Measurements from ENCODE around the gene EFCAB6. TPM values are rescaled to one million over a fixed set of nuclear protein-coding genes. Genes with fewer than 3 reads are reported as not detected.

The EFCAB6 gene
- total RNA-seq, 1 experiment from 2014 or later, result 0.94 TPM

DNA sequence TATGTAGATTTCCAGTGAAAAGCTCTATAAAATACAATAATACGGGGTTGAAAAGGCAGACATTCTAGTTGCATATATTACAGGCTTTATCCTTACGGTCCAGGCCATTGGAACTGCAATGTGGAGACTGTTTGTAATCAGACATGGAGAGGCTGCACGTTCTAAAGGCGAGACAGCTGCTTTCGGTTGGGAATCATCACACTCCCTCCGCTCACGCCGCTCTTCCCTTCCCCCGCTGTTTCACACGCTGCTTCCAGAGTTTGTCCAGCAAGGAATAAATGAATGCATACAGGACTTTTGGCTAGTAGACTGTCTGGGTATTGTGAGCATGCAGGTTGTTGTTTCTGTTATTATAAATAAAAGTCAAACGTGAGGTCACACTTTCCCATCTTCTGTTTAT is 13.5 kb upstream of the EFCAB6 start:
- H3K27ac Mint-ChIP-seq, result 0 out of 2 replicates have a peak overlapping the region, but pooled peaks have one; percentile 43
- no peak overlapping the region for H3K4me3 Mint-ChIP-seq
- DNase-seq (ENCODE audit: low spot score) (no peak), ATAC-seq (no peak)
- H3K9me3 Mint-ChIP-seq, result no peaks in the 10 kb centered on the region
- H3K4me1 Mint-ChIP-seq, result peaks cover 59% of the 10 kb centered on the region
- no peaks in the 10 kb centered on the region for H3K27me3 Mint-ChIP-seq (ENCODE audit: low read depth)
- H3K36me3 Mint-ChIP-seq, result peaks cover 8% of the 10 kb centered on the region
- TF ChIP-seq ELF4 (CRISPR knock-in tag; IDR thresholded peaks at IDR 0.05; ENCODE audit: low read depth) (no peak), EMX1 (CRISPR knock-in tag; IDR thresholded peaks at IDR 0.05) (no peak), RORB (CRISPR knock-in tag; IDR thresholded peaks at IDR 0.05) (no peak), SMAD3 (CRISPR knock-in tag; IDR thresholded peaks at IDR 0.05; ENCODE audit: borderline replicate concordance) (no peak), MXD4 (CRISPR knock-in tag; IDR thresholded peaks at IDR 0.05; ENCODE audit: borderline replicate concordance) (no peak), KAT7 (CRISPR knock-in tag; IDR thresholded peaks at IDR 0.05; ENCODE audit: borderline replicate concordance) (no peak), SMAD4 (CRISPR knock-in tag; IDR thresholded peaks at IDR 0.05) (no peak), RELA (CRISPR knock-in tag; IDR thresholded peaks at IDR 0.05; ENCODE audit: borderline replicate concordance) (no peak), TEAD1 (CRISPR knock-in tag; IDR thresholded peaks at IDR 0.05) (no peak), ZNF232 (CRISPR knock-in tag; IDR thresholded peaks at IDR 0.05) (no peak), ZBTB21 (CRISPR knock-in tag; IDR thresholded peaks at IDR 0.05; ENCODE audit: borderline replicate concordance) (no peak), FOXJ3 (CRISPR knock-in tag; IDR thresholded peaks at IDR 0.05; ENCODE audit: borderline replicate concordance) (no peak), OVOL2 (CRISPR knock-in tag; IDR thresholded peaks at IDR 0.05; ENCODE audit: borderline replicate concordance) (no peak)
- TF ChIP-seq, protein P1, sequence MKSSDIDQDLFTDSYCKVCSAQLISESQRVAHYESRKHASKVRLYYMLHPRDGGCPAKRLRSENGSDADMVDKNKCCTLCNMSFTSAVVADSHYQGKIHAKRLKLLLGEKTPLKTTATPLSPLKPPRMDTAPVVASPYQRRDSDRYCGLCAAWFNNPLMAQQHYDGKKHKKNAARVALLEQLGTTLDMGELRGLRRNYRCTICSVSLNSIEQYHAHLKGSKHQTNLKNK (CRISPR knock-in tag; IDR thresholded peaks at IDR 0.05), result no peak
- POLR2A ChIA-PET, result no interaction called here
- CTCF ChIA-PET, result interaction anchor here (1.4 to 6.3 kb wide), 4 partner anchors 13 to 310 kb away, joined by 3 to 69 read pairs (median 4); partner anchors contain the start of gene EFCAB6

DNA sequence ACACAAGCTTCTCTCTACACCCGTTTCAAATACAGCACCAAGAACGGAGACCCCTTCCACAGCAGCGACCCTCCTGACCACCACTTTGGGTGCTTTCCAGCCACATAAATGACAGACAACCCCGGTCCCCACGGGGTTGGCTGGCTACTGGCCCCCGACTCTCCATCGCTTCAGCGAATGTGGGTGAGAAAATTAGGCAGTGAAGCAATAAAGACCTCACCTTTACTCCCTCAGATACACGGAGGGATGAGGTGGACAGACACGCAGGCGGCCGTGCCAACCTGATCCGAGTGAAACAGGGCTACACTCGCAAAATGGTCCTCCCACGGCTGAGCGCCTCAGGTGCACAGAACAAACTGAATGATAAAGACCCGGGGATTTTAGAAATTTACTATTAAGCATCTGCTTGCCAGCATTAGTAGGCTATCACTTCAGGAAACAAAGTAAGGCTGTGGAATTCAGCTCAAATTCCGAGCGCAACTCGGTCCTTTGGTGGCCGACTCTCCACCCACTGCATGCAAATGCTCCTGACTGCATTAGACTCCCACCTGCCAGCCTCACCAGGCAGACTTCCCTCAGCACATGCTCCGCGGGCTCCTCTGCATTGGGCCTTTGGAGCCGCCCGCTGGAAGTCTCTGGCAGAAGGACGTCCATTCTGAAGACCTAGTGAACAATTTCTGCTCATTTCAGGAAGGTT is 12.8 kb upstream of the EFCAB6 start:
- Mint-ChIP-seq H3K36me3 (peaks cover 8% of the 10 kb centered on the region), H3K27me3 (ENCODE audit: low read depth) (no peaks in the 10 kb centered on the region), H3K27ac (peak overlapping the region; percentile 74; the same call in 1 of the 2 replicates), H3K9me3 (no peaks in the 10 kb centered on the region), H3K4me1 (peaks cover 59% of the 10 kb centered on the region), H3K4me3 (no peak overlapping the region)
- ATAC-seq, result no peak
- TF ChIP-seq, protein P2, sequence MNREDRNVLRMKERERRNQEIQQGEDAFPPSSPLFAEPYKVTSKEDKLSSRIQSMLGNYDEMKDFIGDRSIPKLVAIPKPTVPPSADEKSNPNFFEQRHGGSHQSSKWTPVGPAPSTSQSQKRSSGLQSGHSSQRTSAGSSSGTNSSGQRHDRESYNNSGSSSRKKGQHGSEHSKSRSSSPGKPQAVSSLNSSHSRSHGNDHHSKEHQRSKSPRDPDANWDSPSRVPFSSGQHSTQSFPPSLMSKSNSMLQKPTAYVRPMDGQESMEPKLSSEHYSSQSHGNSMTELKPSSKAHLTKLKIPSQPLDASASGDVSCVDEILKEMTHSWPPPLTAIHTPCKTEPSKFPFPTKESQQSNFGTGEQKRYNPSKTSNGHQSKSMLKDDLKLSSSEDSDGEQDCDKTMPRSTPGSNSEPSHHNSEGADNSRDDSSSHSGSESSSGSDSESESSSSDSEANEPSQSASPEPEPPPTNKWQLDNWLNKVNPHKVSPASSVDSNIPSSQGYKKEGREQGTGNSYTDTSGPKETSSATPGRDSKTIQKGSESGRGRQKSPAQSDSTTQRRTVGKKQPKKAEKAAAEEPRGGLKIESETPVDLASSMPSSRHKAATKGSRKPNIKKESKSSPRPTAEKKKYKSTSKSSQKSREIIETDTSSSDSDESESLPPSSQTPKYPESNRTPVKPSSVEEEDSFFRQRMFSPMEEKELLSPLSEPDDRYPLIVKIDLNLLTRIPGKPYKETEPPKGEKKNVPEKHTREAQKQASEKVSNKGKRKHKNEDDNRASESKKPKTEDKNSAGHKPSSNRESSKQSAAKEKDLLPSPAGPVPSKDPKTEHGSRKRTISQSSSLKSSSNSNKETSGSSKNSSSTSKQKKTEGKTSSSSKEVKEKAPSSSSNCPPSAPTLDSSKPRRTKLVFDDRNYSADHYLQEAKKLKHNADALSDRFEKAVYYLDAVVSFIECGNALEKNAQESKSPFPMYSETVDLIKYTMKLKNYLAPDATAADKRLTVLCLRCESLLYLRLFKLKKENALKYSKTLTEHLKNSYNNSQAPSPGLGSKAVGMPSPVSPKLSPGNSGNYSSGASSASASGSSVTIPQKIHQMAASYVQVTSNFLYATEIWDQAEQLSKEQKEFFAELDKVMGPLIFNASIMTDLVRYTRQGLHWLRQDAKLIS (CRISPR knock-in tag; IDR thresholded peaks at IDR 0.05; ENCODE audit: borderline replicate concordance), result no peak
- TF ChIP-seq, protein P3, sequence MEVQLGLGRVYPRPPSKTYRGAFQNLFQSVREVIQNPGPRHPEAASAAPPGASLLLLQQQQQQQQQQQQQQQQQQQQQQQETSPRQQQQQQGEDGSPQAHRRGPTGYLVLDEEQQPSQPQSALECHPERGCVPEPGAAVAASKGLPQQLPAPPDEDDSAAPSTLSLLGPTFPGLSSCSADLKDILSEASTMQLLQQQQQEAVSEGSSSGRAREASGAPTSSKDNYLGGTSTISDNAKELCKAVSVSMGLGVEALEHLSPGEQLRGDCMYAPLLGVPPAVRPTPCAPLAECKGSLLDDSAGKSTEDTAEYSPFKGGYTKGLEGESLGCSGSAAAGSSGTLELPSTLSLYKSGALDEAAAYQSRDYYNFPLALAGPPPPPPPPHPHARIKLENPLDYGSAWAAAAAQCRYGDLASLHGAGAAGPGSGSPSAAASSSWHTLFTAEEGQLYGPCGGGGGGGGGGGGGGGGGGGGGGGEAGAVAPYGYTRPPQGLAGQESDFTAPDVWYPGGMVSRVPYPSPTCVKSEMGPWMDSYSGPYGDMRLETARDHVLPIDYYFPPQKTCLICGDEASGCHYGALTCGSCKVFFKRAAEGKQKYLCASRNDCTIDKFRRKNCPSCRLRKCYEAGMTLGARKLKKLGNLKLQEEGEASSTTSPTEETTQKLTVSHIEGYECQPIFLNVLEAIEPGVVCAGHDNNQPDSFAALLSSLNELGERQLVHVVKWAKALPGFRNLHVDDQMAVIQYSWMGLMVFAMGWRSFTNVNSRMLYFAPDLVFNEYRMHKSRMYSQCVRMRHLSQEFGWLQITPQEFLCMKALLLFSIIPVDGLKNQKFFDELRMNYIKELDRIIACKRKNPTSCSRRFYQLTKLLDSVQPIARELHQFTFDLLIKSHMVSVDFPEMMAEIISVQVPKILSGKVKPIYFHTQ (CRISPR knock-in tag; IDR thresholded peaks at IDR 0.05), result no peak
- TF ChIP-seq EMX1 (CRISPR knock-in tag; IDR thresholded peaks at IDR 0.05) (no peak), ZNF396 (CRISPR knock-in tag; IDR thresholded peaks at IDR 0.05; ENCODE audit: borderline replicate concordance) (no peak), NR1H2 (CRISPR knock-in tag; IDR thresholded peaks at IDR 0.05) (no peak), ZBTB21 (CRISPR knock-in tag; IDR thresholded peaks at IDR 0.05; ENCODE audit: borderline replicate concordance) (no peak), NFE2L1 (CRISPR knock-in tag; IDR thresholded peaks at IDR 0.05) (no peak), FOXP1 (CRISPR knock-in tag; IDR thresholded peaks at IDR 0.05; ENCODE audit: borderline replicate concordance) (no peak)
- TF ChIP-seq, protein P4, sequence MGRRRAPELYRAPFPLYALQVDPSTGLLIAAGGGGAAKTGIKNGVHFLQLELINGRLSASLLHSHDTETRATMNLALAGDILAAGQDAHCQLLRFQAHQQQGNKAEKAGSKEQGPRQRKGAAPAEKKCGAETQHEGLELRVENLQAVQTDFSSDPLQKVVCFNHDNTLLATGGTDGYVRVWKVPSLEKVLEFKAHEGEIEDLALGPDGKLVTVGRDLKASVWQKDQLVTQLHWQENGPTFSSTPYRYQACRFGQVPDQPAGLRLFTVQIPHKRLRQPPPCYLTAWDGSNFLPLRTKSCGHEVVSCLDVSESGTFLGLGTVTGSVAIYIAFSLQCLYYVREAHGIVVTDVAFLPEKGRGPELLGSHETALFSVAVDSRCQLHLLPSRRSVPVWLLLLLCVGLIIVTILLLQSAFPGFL (CRISPR knock-in tag; IDR thresholded peaks at IDR 0.05; ENCODE audit: borderline replicate concordance), result no peak
- TF ChIP-seq, protein P5, sequence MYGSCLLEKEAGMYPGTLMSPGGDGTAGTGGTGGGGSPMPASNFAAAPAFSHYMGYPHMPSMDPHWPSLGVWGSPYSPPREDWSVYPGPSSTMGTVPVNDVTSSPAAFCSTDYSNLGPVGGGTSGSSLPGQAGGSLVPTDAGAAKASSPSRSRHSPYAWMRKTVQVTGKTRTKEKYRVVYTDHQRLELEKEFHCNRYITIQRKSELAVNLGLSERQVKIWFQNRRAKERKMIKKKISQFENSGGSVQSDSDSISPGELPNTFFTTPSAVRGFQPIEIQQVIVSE (CRISPR knock-in tag; IDR thresholded peaks at IDR 0.05; ENCODE audit: borderline replicate concordance), result no peak
- TF ChIP-seq, protein P6, sequence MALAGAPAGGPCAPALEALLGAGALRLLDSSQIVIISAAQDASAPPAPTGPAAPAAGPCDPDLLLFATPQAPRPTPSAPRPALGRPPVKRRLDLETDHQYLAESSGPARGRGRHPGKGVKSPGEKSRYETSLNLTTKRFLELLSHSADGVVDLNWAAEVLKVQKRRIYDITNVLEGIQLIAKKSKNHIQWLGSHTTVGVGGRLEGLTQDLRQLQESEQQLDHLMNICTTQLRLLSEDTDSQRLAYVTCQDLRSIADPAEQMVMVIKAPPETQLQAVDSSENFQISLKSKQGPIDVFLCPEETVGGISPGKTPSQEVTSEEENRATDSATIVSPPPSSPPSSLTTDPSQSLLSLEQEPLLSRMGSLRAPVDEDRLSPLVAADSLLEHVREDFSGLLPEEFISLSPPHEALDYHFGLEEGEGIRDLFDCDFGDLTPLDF (CRISPR knock-in tag; IDR thresholded peaks at IDR 0.05), result no peak
- TF ChIP-seq, protein P1 (CRISPR knock-in tag; IDR thresholded peaks at IDR 0.05), result no peak
- CTCF ChIA-PET, result interaction anchor here (0.6 to 1.6 kb wide), 3 partner anchors 60 to 554 kb away, joined by 3 to 4 read pairs (median 3); no protein-coding TSS in a partner anchor
- DNase-seq (ENCODE audit: low spot score), result no peak
- POLR2A ChIA-PET, result no interaction called here
